H1 (cell line): ENCODE data around the gene DDR2. TPM values are rescaled to one million over a fixed set of nuclear protein-coding genes. Genes with fewer than 3 reads are reported as not detected.

Experiments
- polyA plus RNA-seq, 7 experiments: library from polyadenylated mRNA; depleted of rRNA in 3 of 7; stranded (reverse) in 5 of 7; unstranded in 2 of 7; fragments of >200 nt in 5 of 7; fragments of 200-250 nt in 2 of 7; gene quantifications; 1 replicate in 5 of 7; 2 replicates in 1 of 7; 4 replicates in 1 of 7; pipeline versions ENCODE4 v1.2.1 to v1.2.3, GENCODE V29; 2011 to 2013; ENCODE audit warnings: missing spikeins in 2 of 7, mixed read lengths in 2 of 7
- total RNA-seq: library from RNA; stranded (reverse); fragmentation: NEBNext Ultra II Directional; extraction: Animal tissue kit (Norgen Biotek cat#: 25700); gene quantifications from 2 replicates; pipeline ENCODE4 v1.2.1, GENCODE V29; 2021
- TF ChIP-seq, protein P1 (sequence below): fragments of 300-600 bp; sonication (generic); IDR thresholded peaks from 2 replicates; pipeline ENCODE4 v1.7.1; 2012; ENCODE audit warnings: low read length, moderate library complexity, mild to moderate bottlenecking, inconsistent platforms; ENCODE audit not compliant: insufficient replicate concordance

DDR2 gene
- total and polyA plus RNA-seq, 2 of the 8 experiments (the other 6 are each of a cell fraction or from before 2014, with no cell fraction given): 1.00 to 2.1 TPM

DNA sequence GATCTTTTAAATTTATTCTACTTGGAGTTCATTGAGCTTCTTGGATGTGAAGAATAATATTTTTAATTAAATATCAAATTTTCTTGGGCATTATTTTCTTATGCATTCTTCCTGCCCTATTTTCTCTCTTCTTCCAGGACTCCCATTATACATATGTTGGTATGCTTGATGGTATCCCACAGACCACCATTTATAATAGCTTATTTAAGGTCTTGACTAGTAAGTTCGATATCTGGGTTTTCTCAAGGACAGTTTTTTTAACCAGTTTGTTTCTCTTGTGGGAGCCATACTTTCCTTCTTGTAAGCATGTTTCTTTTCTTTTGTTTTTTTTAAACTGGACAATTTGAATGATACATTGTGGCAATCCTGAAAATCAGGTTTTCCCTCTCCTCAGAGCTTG is 15.4 kb upstream of the DDR2 start (continued):
- TF ChIP-seq, protein P1, sequence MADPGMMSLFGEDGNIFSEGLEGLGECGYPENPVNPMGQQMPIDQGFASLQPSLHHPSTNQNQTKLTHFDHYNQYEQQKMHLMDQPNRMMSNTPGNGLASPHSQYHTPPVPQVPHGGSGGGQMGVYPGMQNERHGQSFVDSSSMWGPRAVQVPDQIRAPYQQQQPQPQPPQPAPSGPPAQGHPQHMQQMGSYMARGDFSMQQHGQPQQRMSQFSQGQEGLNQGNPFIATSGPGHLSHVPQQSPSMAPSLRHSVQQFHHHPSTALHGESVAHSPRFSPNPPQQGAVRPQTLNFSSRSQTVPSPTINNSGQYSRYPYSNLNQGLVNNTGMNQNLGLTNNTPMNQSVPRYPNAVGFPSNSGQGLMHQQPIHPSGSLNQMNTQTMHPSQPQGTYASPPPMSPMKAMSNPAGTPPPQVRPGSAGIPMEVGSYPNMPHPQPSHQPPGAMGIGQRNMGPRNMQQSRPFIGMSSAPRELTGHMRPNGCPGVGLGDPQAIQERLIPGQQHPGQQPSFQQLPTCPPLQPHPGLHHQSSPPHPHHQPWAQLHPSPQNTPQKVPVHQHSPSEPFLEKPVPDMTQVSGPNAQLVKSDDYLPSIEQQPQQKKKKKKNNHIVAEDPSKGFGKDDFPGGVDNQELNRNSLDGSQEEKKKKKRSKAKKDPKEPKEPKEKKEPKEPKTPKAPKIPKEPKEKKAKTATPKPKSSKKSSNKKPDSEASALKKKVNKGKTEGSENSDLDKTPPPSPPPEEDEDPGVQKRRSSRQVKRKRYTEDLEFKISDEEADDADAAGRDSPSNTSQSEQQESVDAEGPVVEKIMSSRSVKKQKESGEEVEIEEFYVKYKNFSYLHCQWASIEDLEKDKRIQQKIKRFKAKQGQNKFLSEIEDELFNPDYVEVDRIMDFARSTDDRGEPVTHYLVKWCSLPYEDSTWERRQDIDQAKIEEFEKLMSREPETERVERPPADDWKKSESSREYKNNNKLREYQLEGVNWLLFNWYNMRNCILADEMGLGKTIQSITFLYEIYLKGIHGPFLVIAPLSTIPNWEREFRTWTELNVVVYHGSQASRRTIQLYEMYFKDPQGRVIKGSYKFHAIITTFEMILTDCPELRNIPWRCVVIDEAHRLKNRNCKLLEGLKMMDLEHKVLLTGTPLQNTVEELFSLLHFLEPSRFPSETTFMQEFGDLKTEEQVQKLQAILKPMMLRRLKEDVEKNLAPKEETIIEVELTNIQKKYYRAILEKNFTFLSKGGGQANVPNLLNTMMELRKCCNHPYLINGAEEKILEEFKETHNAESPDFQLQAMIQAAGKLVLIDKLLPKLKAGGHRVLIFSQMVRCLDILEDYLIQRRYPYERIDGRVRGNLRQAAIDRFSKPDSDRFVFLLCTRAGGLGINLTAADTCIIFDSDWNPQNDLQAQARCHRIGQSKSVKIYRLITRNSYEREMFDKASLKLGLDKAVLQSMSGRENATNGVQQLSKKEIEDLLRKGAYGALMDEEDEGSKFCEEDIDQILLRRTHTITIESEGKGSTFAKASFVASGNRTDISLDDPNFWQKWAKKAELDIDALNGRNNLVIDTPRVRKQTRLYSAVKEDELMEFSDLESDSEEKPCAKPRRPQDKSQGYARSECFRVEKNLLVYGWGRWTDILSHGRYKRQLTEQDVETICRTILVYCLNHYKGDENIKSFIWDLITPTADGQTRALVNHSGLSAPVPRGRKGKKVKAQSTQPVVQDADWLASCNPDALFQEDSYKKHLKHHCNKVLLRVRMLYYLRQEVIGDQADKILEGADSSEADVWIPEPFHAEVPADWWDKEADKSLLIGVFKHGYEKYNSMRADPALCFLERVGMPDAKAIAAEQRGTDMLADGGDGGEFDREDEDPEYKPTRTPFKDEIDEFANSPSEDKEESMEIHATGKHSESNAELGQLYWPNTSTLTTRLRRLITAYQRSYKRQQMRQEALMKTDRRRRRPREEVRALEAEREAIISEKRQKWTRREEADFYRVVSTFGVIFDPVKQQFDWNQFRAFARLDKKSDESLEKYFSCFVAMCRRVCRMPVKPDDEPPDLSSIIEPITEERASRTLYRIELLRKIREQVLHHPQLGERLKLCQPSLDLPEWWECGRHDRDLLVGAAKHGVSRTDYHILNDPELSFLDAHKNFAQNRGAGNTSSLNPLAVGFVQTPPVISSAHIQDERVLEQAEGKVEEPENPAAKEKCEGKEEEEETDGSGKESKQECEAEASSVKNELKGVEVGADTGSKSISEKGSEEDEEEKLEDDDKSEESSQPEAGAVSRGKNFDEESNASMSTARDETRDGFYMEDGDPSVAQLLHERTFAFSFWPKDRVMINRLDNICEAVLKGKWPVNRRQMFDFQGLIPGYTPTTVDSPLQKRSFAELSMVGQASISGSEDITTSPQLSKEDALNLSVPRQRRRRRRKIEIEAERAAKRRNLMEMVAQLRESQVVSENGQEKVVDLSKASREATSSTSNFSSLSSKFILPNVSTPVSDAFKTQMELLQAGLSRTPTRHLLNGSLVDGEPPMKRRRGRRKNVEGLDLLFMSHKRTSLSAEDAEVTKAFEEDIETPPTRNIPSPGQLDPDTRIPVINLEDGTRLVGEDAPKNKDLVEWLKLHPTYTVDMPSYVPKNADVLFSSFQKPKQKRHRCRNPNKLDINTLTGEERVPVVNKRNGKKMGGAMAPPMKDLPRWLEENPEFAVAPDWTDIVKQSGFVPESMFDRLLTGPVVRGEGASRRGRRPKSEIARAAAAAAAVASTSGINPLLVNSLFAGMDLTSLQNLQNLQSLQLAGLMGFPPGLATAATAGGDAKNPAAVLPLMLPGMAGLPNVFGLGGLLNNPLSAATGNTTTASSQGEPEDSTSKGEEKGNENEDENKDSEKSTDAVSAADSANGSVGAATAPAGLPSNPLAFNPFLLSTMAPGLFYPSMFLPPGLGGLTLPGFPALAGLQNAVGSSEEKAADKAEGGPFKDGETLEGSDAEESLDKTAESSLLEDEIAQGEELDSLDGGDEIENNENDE: no peak
